ENCODE measurements around the gene MLEC. TPM values are rescaled to one million over a fixed set of nuclear protein-coding genes. Genes with fewer than 3 reads are reported as not detected.
"Not testable (repeated sequence)": the region's sequence is repeated elsewhere in the genome, so short reads cannot be mapped to it uniquely, and the experiment has no call there.

The MLEC gene
- total RNA-seq, 1 donor from 2014 or later = 115 TPM

- no peak overlapping the region for H3K27ac ChIP-seq
- ATAC-seq (no peak), DNase-seq (no peak)
- no peak overlapping the region for H3K4me3 ChIP-seq
- no peak for TF ChIP-seq CTCF (IDR thresholded peaks at IDR 0.05)
- intact Hi-C loops (cut with DNase I) = no loop called here
- no peaks in the 10 kb centered on the region for H3K9me3 ChIP-seq
- no peaks in the 10 kb centered on the region for H3K27me3 ChIP-seq
- peaks cover 15% of the 10 kb centered on the region for H3K4me1 ChIP-seq
- peaks cover 40% of the 10 kb centered on the region for H3K36me3 ChIP-seq
Observed at GRCh38 chr12:120726961-120727360, 40.0 kb downstream of the MLEC start.

- H3K4me3 ChIP-seq; H3K27ac ChIP-seq; intact Hi-C loops (cut with DNase I); H3K9me3 ChIP-seq; H3K4me1 ChIP-seq; H3K27me3 ChIP-seq; ATAC-seq; DNase-seq: not testable (repeated sequence)
- H3K36me3 ChIP-seq = peaks cover 17% of the 10 kb centered on the region
Observed at GRCh38 chr12:120732198-120732597, 45.2 kb downstream of the MLEC start.

- no peaks in the 10 kb centered on the region for H3K4me1 ChIP-seq
- no peak for TF ChIP-seq CTCF (IDR thresholded peaks at IDR 0.05)
- H3K27me3 ChIP-seq = no peaks in the 10 kb centered on the region
- DNase-seq (no peak), ATAC-seq (no peak)
- no peaks in the 10 kb centered on the region for H3K9me3 ChIP-seq
- intact Hi-C loops (cut with DNase I) = no loop called here
- H3K36me3 ChIP-seq = peaks cover 12% of the 10 kb centered on the region
- H3K4me3 ChIP-seq = no peak overlapping the region
- H3K27ac ChIP-seq = no peak overlapping the region
Observed at GRCh38 chr12:120733574-120733973, 46.6 kb downstream of the MLEC start.

- H3K27ac ChIP-seq = no peak overlapping the region
- ATAC-seq (no peak), DNase-seq (no peak)
- no peaks in the 10 kb centered on the region for H3K9me3 ChIP-seq
- no peaks in the 10 kb centered on the region for H3K4me1 ChIP-seq
- H3K4me3 ChIP-seq = no peak overlapping the region
- no peaks in the 10 kb centered on the region for H3K27me3 ChIP-seq
- intact Hi-C loops (cut with DNase I) = no loop called here
- peaks cover 17% of the 10 kb centered on the region for H3K36me3 ChIP-seq
- no peak for TF ChIP-seq CTCF (IDR thresholded peaks at IDR 0.05)
Observed at GRCh38 chr12:120734210-120734609, 47.3 kb downstream of the MLEC start.

GRCh38 chr12:120735181-120735580 is 48.2 kb downstream of the MLEC start:
- no peak overlapping the region for H3K27ac ChIP-seq
- no peaks in the 10 kb centered on the region for H3K4me1 ChIP-seq
- H3K27me3 ChIP-seq = no peaks in the 10 kb centered on the region
- no peak for DNase-seq
- H3K4me3 ChIP-seq = no peak overlapping the region
- no peaks in the 10 kb centered on the region for H3K9me3 ChIP-seq
- peaks cover 9% of the 10 kb centered on the region for H3K36me3 ChIP-seq
- no peak for ATAC-seq
- TF ChIP-seq CTCF (IDR thresholded peaks at IDR 0.05) = no peak
- intact Hi-C loops (cut with DNase I) = no loop called here

GRCh38 chr12:120736404-120737331 is 49.7 kb downstream of the MLEC start:
- peaks cover 9% of the 10 kb centered on the region for H3K36me3 ChIP-seq
- no peak overlapping the region for H3K4me3 ChIP-seq
- H3K4me1 ChIP-seq = no peaks in the 10 kb centered on the region
- ATAC-seq (no peak), DNase-seq (no peak)
- TF ChIP-seq CTCF (IDR thresholded peaks at IDR 0.05) = no peak
- intact Hi-C loops (cut with DNase I) = no loop called here
- no peaks in the 10 kb centered on the region for H3K9me3 ChIP-seq
- H3K27me3 ChIP-seq = no peaks in the 10 kb centered on the region
- no peak overlapping the region for H3K27ac ChIP-seq

Measured in upper lobe of right lung (tissue), 1 donor.